Neural cell (in vitro differentiated cells): ENCODE data around the gene HSDL2. TPM values are rescaled to one million over a fixed set of nuclear protein-coding genes. Genes with fewer than 3 reads are reported as not detected.

ENCODE experiments used
- H2AFZ ChIP-seq: fragments of 200-600, 300-800 bp; sonication (generic), shearing (Covaris generic); 2 replicates; pipeline ENCODE4 v1.6.0; 2014; ENCODE audit warnings: low read depth, mild to moderate bottlenecking, antibody characterized with exemption, low read length, moderate library complexity
- H3F3A ChIP-seq: fragments of 200-600 bp; shearing (Covaris generic); 2 replicates; pipeline ENCODE4 v1.6.1; 2016; ENCODE audit warnings: mild to moderate bottlenecking, moderate library complexity, mixed read lengths, antibody characterized with exemption, low read length; ENCODE audit not compliant: insufficient read depth, poor library complexity, severe bottlenecking
- H3K27ac ChIP-seq: fragments of 200-600, 300-800 bp; sonication (generic), shearing (Covaris generic); 2 replicates; pipeline ENCODE4 v1.5.1; 2014; ENCODE audit warnings: mild to moderate bottlenecking, low read length, moderate library complexity
- H3K27me3 ChIP-seq: fragments of 300-800, 200-600 bp; sonication (generic), shearing (Covaris generic); 2 replicates; pipeline ENCODE4 v1.6.0; 2014; ENCODE audit warnings: mild to moderate bottlenecking, low read depth, low read length, moderate library complexity; ENCODE audit not compliant: insufficient read depth
- H3K36me3 ChIP-seq: fragments of 300-800, 200-600 bp; sonication (generic), shearing (Covaris generic); 2 replicates; pipeline ENCODE4 v1.5.1; 2014; ENCODE audit warnings: mild to moderate bottlenecking, antibody characterized with exemption, low read length, moderate library complexity; ENCODE audit not compliant: insufficient read depth
- H3K4me2 ChIP-seq: fragments of 300-800, 200-600 bp; sonication (generic), shearing (Covaris generic); 2 replicates; pipeline ENCODE4 v1.6.0; 2014; ENCODE audit warnings: mild to moderate bottlenecking, low read length
- H3K4me3 ChIP-seq: fragments of 300-800, 200-600 bp; sonication (generic), shearing (Covaris generic); 2 replicates; pipeline ENCODE4 v1.5.1; 2014; ENCODE audit warnings: mild to moderate bottlenecking, low read length, moderate library complexity
- H3K79me2 ChIP-seq: fragments of 200-600 bp; shearing (Covaris generic); replicated peaks from 2 replicates; pipeline ENCODE4 v1.6.0; 2014; ENCODE audit warnings: mild to moderate bottlenecking, low read length, moderate library complexity; ENCODE audit not compliant: insufficient read depth
- H3K9ac ChIP-seq: fragments of 300-800, 200-600 bp; sonication (generic), shearing (Covaris generic); 2 replicates; pipeline ENCODE4 v1.6.1; 2016; ENCODE audit warnings: mild to moderate bottlenecking, low read length, mixed read lengths
- H3K9me2 ChIP-seq: fragments of 200-600 bp; shearing (Covaris generic); 2 replicates; pipeline ENCODE4 v1.6.1; 2016; ENCODE audit warnings: mild to moderate bottlenecking, low read length, mixed read lengths; ENCODE audit not compliant: insufficient read depth
- H3K9me3 ChIP-seq: fragments of 200-600, 300-800 bp; sonication (generic), shearing (Covaris generic); 2 replicates; pipeline ENCODE4 v1.6.1; 2016; ENCODE audit warnings: mild to moderate bottlenecking, mixed run types, low read length, moderate library complexity, mixed read lengths
- H4K20me1 ChIP-seq: fragments of 200-600 bp; shearing (Covaris generic); 2 replicates; pipeline ENCODE4 v1.6.1; 2016; ENCODE audit warnings: mild to moderate bottlenecking, mixed run types; ENCODE audit not compliant: insufficient read depth
- CTCF ChIP-seq: fragments of 450-650 bp; IDR thresholded peaks from 2 replicates; pipeline ENCODE4 v1.5.1; 2014; ENCODE audit warnings: antibody characterized with exemption, mild to moderate bottlenecking, moderate library complexity; ENCODE audit not compliant: poor library complexity, severe bottlenecking
- EP300 ChIP-seq: fragments of 450-650 bp; conservative IDR thresholded peaks from 2 replicates; pipeline ENCODE4 v1.6.1; 2014; ENCODE audit warnings: antibody characterized with exemption, mild to moderate bottlenecking, moderate library complexity; ENCODE audit not compliant: poor library complexity, severe bottlenecking
- EZH2 ChIP-seq: fragments of 200-600, 300-800 bp; shearing (Covaris generic), sonication (generic); IDR thresholded peaks from 2 replicates; pipeline ENCODE4 v1.6.1; 2014; ENCODE audit warnings: antibody characterized with exemption, low read length, borderline replicate concordance, mild to moderate bottlenecking; ENCODE audit not compliant: insufficient read depth, poor library complexity, severe bottlenecking
- MXI1 ChIP-seq: fragments of 450-650 bp; conservative IDR thresholded peaks from 2 replicates; pipeline ENCODE4 v1.6.1; 2014; ENCODE audit warnings: antibody characterized with exemption, mild to moderate bottlenecking; ENCODE audit not compliant: poor library complexity, severe bottlenecking
- POLR2AphosphoS5 ChIP-seq: IDR thresholded peaks from 2 replicates; pipeline ENCODE4 v1.6.1; 2012
- RAD21 ChIP-seq: fragments of 450-650 bp; conservative IDR thresholded peaks from 2 replicates; pipeline ENCODE4 v1.6.1; 2014; ENCODE audit warnings: antibody characterized with exemption, mild to moderate bottlenecking, moderate library complexity
- REST ChIP-seq: IDR thresholded peaks from 2 replicates; pipeline ENCODE4 v1.6.1; 2012; ENCODE audit warnings: borderline replicate concordance
- SMC3 ChIP-seq: fragments of 450-650 bp; conservative IDR thresholded peaks from 2 replicates; pipeline ENCODE4 v1.6.1; 2014; ENCODE audit warnings: antibody characterized with exemption, mild to moderate bottlenecking, moderate library complexity; ENCODE audit not compliant: poor library complexity
- polyA plus RNA-seq: library from polyadenylated mRNA; depleted of rRNA; stranded (reverse); fragments of >200 nt; gene quantifications from 2 replicates; pipeline ENCODE4 v1.2.3, GENCODE V29; 2014

The HSDL2 gene
- polyA plus RNA-seq, 1 donor from 2014 or later, result 9.0 TPM

DNA sequence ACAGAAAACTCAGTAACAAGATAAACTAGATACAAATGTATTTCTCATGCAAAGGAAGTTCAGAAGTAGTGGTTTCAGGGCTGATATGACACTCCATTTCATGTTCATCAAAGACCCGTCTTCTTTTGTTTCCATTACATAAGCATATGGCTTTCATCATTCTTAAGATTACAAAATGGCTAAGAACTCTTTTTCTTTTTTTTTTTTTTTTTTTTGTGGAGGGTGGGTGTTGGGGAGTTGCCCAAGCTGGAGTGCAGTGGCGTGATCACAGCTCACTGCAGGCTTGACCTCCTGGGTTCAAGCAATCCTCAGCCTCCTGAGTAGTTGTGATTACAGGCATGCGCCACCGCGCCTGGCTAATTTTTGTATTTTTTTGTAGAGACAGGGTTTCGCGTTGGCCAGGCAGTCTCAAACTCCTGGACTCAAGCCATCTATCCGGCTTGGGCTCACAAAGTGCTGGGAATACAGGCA, 24.4 kb upstream of the HSDL2 start:
- Histone ChIP-seq H3K27ac (no peak overlapping the region), H3K9ac (no peak overlapping the region), H3F3A (no peaks in the 10 kb centered on the region), H3K4me2 (no peak overlapping the region), H4K20me1 (no peaks in the 10 kb centered on the region), H3K4me3 (no peak overlapping the region), H3K9me2 (no peaks in the 10 kb centered on the region), H3K79me2 (no peaks in the 10 kb centered on the region), H3K9me3 (no peaks in the 10 kb centered on the region), H3K36me3 (no peaks in the 10 kb centered on the region), H2AFZ (no peak overlapping the region), H3K27me3 (no peaks in the 10 kb centered on the region)
- TF ChIP-seq SMC3 (no peak), RAD21 (no peak), POLR2AphosphoS5 (no peak)

GRCh38 chr9:112360047-112360804, 19.7 kb upstream of the HSDL2 start:
- Histone ChIP-seq H3K9ac (no peak overlapping the region), H3K36me3 (no peaks in the 10 kb centered on the region), H3F3A (no peaks in the 10 kb centered on the region), H3K79me2 (no peaks in the 10 kb centered on the region), H3K9me2 (no peaks in the 10 kb centered on the region), H3K4me3 (no peak overlapping the region), H2AFZ (no peak overlapping the region), H4K20me1 (no peaks in the 10 kb centered on the region), H3K27me3 (no peaks in the 10 kb centered on the region), H3K4me2 (no peak overlapping the region), H3K9me3 (no peaks in the 10 kb centered on the region), H3K27ac (no peak overlapping the region)
- no peak for TF ChIP-seq POLR2AphosphoS5
- no peak for TF ChIP-seq SMC3
- TF ChIP-seq RAD21, result no peak
- TF ChIP-seq MXI1, result no peak
- no peak for TF ChIP-seq EZH2
- TF ChIP-seq CTCF, result no peak

DNA sequence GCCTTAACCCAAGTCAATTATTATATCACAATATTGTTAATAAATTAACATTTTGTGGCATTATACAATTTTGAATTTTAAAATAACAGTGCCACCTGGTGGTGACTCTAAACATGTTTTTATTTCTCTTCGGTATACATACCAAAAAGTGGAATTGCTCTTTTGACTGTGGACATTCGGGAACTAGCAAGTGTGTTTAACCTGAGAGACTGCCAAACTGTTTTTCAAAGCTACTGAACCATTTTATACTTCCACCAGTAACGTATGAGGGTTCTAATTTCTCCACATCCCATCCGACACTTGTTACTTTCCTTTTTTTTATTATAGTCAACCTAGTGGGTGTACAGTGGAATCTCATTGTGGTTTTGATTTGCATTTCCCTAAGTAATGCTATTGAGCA, 18.3 kb upstream of the HSDL2 start:
- Histone ChIP-seq H4K20me1 (no peaks in the 10 kb centered on the region), H2AFZ (no peak overlapping the region), H3K9ac (no peak overlapping the region), H3K27me3 (no peaks in the 10 kb centered on the region), H3F3A (no peaks in the 10 kb centered on the region), H3K9me2 (no peaks in the 10 kb centered on the region), H3K4me2 (no peak overlapping the region), H3K27ac (no peak overlapping the region), H3K79me2 (no peaks in the 10 kb centered on the region), H3K4me3 (no peak overlapping the region), H3K36me3 (no peaks in the 10 kb centered on the region), H3K9me3 (no peaks in the 10 kb centered on the region)
- TF ChIP-seq MXI1 (no peak), EP300 (no peak), POLR2AphosphoS5 (no peak), REST (no peak), SMC3 (peak; percentile 85), RAD21 (peak; percentile 73), CTCF (peak; percentile 70)
